ENCODE results near the gene PLA2G15. TPM values are rescaled to one million over a fixed set of nuclear protein-coding genes. Genes with fewer than 3 reads are reported as not detected.

PLA2G15 gene
- total and polyA plus RNA-seq, 2 donors (not counting 1 experiment from before 2014, with no cell fraction given), result 22.2 to 28.7 TPM

- Histone ChIP-seq H4K20me1 (ENCODE audit: control insufficient read depth, extremely low read depth, insufficient read depth, low read length) (no peaks in the 10 kb centered on the region), H3K79me2 (ENCODE audit: control insufficient read depth, insufficient read depth, low read length) (peaks cover 8% of the 10 kb centered on the region), H3K9ac (ENCODE audit: insufficient read depth, low read length) (no peak overlapping the region), H3K27ac (ENCODE audit: insufficient read depth, low read length) (no peak overlapping the region), H3K27me3 (ENCODE audit: control insufficient read depth, insufficient read depth, low read length) (no peaks in the 10 kb centered on the region), H3K4me2 (ENCODE audit: extremely low read depth, insufficient read depth, low read length) (peak overlapping the region; percentile 94), H3K4me3 (replicated peaks in 1 of 4; ENCODE audit: control extremely low read depth in 1 of 4, insufficient read depth in 1 of 4, low read depth in 3 of 4, low read length in 4 of 4) (peak overlapping the region; percentile 78 to 99 (median 88)), H3K4me1 (ENCODE audit: control insufficient read depth, extremely low read depth, insufficient read depth, low read length) (peaks cover 7% of the 10 kb centered on the region), H3K9me3 (ENCODE audit: control insufficient read depth, insufficient read depth, low read depth, low read length) (no peaks in the 10 kb centered on the region), H2AFZ (ENCODE audit: low read length) (no peak overlapping the region), H3K36me3 (ENCODE audit: control insufficient read depth, insufficient read depth, low read length) (no peaks in the 10 kb centered on the region)
- no peak for DNase-seq (ENCODE audit: low read depth in 2 of 2)
- TF ChIP-seq CTCF (conservative IDR thresholded peaks at IDR 0.05 in 1 of 2, IDR thresholded peaks at IDR 0.05 in 1 of 2; ENCODE audit: low read depth in 1 of 2, low read length in 2 of 2) (no peak), EZH2 (IDR thresholded peaks at IDR 0.05; ENCODE audit: low read length, missing control alignments) (no peak)
Measured at GRCh38 chr16:68246121-68246520, 948 bp downstream of the PLA2G15 start.

- Histone ChIP-seq H3K36me3 (ENCODE audit: control insufficient read depth, insufficient read depth, low read length) (no peaks in the 10 kb centered on the region), H3K9me3 (ENCODE audit: control insufficient read depth, insufficient read depth, low read depth, low read length) (no peaks in the 10 kb centered on the region), H3K4me3 (replicated peaks in 1 of 4; ENCODE audit: control extremely low read depth in 1 of 4, insufficient read depth in 1 of 4, low read depth in 3 of 4, low read length in 4 of 4) (peak overlapping the region in 1 of 4 experiments; percentile 95), H3K27ac (ENCODE audit: insufficient read depth, low read length) (no peak overlapping the region), H3K4me2 (ENCODE audit: extremely low read depth, insufficient read depth, low read length) (no peak overlapping the region), H2AFZ (ENCODE audit: low read length) (no peak overlapping the region), H3K9ac (ENCODE audit: insufficient read depth, low read length) (no peak overlapping the region), H3K27me3 (ENCODE audit: control insufficient read depth, insufficient read depth, low read length) (no peaks in the 10 kb centered on the region), H3K79me2 (ENCODE audit: control insufficient read depth, insufficient read depth, low read length) (peaks cover 8% of the 10 kb centered on the region), H3K4me1 (ENCODE audit: control insufficient read depth, extremely low read depth, insufficient read depth, low read length) (peaks cover 7% of the 10 kb centered on the region), H4K20me1 (ENCODE audit: control insufficient read depth, extremely low read depth, insufficient read depth, low read length) (no peaks in the 10 kb centered on the region)
- TF ChIP-seq EZH2 (IDR thresholded peaks at IDR 0.05; ENCODE audit: low read length, missing control alignments), result no peak
- TF ChIP-seq CTCF (conservative IDR thresholded peaks at IDR 0.05 in 1 of 2, IDR thresholded peaks at IDR 0.05 in 1 of 2; ENCODE audit: low read depth in 1 of 2, low read length in 2 of 2), result no peak
- no peak for DNase-seq (ENCODE audit: low read depth in 2 of 2)
Measured at GRCh38 chr16:68246666-68247065, 1.5 kb downstream of the PLA2G15 start.

- H3K4me2 ChIP-seq (ENCODE audit: extremely low read depth, insufficient read depth, low read length), result no peak overlapping the region
- no peak for DNase-seq (ENCODE audit: low read depth in 2 of 2)
- H3K4me1 ChIP-seq (ENCODE audit: control insufficient read depth, extremely low read depth, insufficient read depth, low read length), result peaks cover 7% of the 10 kb centered on the region
- H3K9ac ChIP-seq (ENCODE audit: insufficient read depth, low read length), result no peak overlapping the region
- peaks cover 8% of the 10 kb centered on the region for H3K79me2 ChIP-seq (ENCODE audit: control insufficient read depth, insufficient read depth, low read length)
- no peak overlapping the region for H3K27ac ChIP-seq (ENCODE audit: insufficient read depth, low read length)
- H3K27me3 ChIP-seq (ENCODE audit: control insufficient read depth, insufficient read depth, low read length), result no peaks in the 10 kb centered on the region
- TF ChIP-seq EZH2 (IDR thresholded peaks at IDR 0.05; ENCODE audit: low read length, missing control alignments) (no peak), CTCF (conservative IDR thresholded peaks at IDR 0.05 in 1 of 2, IDR thresholded peaks at IDR 0.05 in 1 of 2; ENCODE audit: low read depth in 1 of 2, low read length in 2 of 2) (no peak)
- no peak overlapping the region for H2AFZ ChIP-seq (ENCODE audit: low read length)
- peaks cover 2% of the 10 kb centered on the region for H3K36me3 ChIP-seq (ENCODE audit: control insufficient read depth, insufficient read depth, low read length)
- H4K20me1 ChIP-seq (ENCODE audit: control insufficient read depth, extremely low read depth, insufficient read depth, low read length), result no peaks in the 10 kb centered on the region
- no peak overlapping the region for H3K4me3 ChIP-seq (replicated peaks in 1 of 4; ENCODE audit: control extremely low read depth in 1 of 4, insufficient read depth in 1 of 4, low read depth in 3 of 4, low read length in 4 of 4)
- no peaks in the 10 kb centered on the region for H3K9me3 ChIP-seq (ENCODE audit: control insufficient read depth, insufficient read depth, low read depth, low read length)
Measured at GRCh38 chr16:68247400-68247799, 2.2 kb downstream of the PLA2G15 start.

Measured in fibroblast of lung (primary cell).